ENCODE data around the gene NFS1.

DNA sequence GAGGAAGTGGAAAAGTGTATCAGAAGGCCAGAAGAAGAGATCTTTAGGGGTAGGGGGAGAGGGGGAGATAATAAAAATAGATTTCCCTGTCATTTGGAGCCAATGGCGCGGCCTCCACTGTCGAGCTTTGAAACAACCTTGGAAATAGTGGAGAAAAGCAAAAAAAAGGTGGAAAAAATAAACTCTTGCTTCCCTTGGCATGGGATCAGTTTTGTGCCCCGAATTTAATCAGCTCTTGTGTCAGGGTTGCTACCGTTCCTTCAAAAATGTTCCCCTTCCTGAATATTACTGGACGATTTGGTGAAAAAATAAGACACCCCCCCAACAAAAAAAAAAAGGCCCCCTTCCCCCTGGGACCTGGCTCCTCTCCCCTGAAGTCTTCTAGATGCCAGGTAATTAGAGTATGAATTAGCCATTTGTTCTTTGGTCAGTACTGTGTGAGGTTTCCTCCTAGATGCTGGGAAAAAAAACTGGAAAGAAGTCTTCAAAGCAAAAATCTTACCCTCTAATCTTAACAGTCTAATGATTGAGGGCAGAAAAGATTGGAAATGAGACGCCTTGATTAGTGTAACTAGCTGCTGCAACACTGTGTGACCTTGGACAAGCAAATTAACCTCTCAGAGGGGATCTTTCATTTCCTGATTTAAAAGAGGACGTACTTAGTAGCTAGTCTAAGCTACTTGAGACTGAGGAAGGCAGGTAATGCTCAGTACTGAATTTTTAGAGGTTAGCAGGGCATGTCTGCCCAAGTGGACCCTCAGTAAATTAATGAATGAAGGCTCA lies 43.8 kb upstream of the NFS1 start:
- TF ChIP-seq, protein P1, sequence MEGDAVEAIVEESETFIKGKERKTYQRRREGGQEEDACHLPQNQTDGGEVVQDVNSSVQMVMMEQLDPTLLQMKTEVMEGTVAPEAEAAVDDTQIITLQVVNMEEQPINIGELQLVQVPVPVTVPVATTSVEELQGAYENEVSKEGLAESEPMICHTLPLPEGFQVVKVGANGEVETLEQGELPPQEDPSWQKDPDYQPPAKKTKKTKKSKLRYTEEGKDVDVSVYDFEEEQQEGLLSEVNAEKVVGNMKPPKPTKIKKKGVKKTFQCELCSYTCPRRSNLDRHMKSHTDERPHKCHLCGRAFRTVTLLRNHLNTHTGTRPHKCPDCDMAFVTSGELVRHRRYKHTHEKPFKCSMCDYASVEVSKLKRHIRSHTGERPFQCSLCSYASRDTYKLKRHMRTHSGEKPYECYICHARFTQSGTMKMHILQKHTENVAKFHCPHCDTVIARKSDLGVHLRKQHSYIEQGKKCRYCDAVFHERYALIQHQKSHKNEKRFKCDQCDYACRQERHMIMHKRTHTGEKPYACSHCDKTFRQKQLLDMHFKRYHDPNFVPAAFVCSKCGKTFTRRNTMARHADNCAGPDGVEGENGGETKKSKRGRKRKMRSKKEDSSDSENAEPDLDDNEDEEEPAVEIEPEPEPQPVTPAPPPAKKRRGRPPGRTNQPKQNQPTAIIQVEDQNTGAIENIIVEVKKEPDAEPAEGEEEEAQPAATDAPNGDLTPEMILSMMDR (IDR thresholded peaks at IDR 0.05): peak; percentile 1; the same call in 1 of the 2 replicates
- no peak for TF ChIP-seq ZFX (IDR thresholded peaks at IDR 0.05; ENCODE audit: borderline replicate concordance)

All from 22Rv1 (cell line).